VCaP (cell line): ENCODE data around the gene PVALB.

Source experiments
- H3K27ac ChIP-seq: fragments of 450-650 bp; 2 replicates; pipeline ENCODE4 v1.5.1; 2017
- CTCF ChIP-seq: fragments of 450-650 bp; conservative IDR thresholded peaks from 2 replicates; pipeline ENCODE4 v1.5.1; 2017; ENCODE audit warnings: mild to moderate bottlenecking, moderate library complexity

PVALB gene

GRCh38 chr22:36753916-36754315 lies 62.9 kb downstream of the PVALB start:
- TF ChIP-seq CTCF: no peak
- H3K27ac ChIP-seq: no peak overlapping the region

GRCh38 chr22:36753120-36753802 lies 63.6 kb downstream of the PVALB start:
- no peak overlapping the region for H3K27ac ChIP-seq

More at GRCh38 chr22:36753120-36753802, 63.6 kb downstream of the PVALB start:
- no peak for TF ChIP-seq CTCF
